ENCODE results near the gene UHRF2. TPM values are rescaled to one million over a fixed set of nuclear protein-coding genes. Genes with fewer than 3 reads are reported as not detected.
"Not testable (repeated sequence)": the region's sequence is repeated elsewhere in the genome, so short reads cannot be mapped to it uniquely, and the experiment has no call there.

UHRF2 gene
- total and polyA plus RNA-seq, 2 donors from 2014 or later: 14.2 to 45.1 TPM

DNA sequence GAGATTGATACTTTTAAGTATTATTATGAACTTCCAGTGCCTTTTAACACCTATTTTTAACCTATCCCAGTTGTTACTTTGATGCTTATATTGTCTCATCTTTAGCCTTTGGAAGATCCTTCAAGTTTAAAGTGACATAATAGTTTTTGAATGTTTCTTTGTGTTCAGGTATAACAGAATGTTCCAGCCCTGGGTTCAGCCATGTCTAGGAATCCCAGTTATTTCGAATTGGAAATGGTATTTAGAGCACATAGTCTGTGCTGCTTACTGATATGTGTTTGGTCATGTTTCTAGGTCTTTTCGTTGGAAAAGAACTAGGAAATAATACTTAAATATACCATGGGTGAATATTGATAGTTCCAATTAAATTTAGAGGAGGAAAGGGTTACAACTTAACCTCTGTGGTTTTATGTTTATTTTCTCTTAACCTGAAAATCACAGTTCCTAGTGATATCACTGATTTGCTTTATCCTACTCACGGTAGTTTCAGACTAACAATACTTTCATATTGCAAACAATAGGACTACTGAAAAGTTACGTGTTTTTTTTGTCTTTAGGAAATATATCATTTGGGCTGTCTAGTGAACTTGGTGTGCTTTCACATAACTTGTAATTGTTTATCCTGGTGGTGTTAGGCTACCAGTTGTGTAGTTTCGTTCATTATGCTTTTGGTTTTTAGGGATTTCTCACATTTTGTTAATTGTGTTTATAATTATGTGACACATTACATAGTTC, 37.8 kb downstream of the UHRF2 start:
- H3K36me3 ChIP-seq (ENCODE audit: control insufficient read depth in 2 of 3, insufficient read depth in 3 of 3, low read length in 3 of 3): no peaks in the 10 kb centered on the region
- no peak overlapping the region for H3K4me3 ChIP-seq (ENCODE audit: low read length in 3 of 3)
- no peak for FAIRE-seq
- no peak overlapping the region for H3K27ac ChIP-seq (ENCODE audit: low read depth in 2 of 2, low read length in 2 of 2)
- no peak for DNase-seq
- no peak overlapping the region for H3K9ac ChIP-seq (ENCODE audit: low read length in 3 of 3)
- H3K4me1 ChIP-seq (ENCODE audit: control insufficient read depth in 2 of 3, insufficient read depth in 2 of 3, low read depth in 1 of 3, low read length in 3 of 3): peaks cover 0 to 12% (median 5%) of the 10 kb centered on the region in 3 donors
- intact Hi-C loops (cut with DNase I): no loop called here
- TF ChIP-seq, protein P1, sequence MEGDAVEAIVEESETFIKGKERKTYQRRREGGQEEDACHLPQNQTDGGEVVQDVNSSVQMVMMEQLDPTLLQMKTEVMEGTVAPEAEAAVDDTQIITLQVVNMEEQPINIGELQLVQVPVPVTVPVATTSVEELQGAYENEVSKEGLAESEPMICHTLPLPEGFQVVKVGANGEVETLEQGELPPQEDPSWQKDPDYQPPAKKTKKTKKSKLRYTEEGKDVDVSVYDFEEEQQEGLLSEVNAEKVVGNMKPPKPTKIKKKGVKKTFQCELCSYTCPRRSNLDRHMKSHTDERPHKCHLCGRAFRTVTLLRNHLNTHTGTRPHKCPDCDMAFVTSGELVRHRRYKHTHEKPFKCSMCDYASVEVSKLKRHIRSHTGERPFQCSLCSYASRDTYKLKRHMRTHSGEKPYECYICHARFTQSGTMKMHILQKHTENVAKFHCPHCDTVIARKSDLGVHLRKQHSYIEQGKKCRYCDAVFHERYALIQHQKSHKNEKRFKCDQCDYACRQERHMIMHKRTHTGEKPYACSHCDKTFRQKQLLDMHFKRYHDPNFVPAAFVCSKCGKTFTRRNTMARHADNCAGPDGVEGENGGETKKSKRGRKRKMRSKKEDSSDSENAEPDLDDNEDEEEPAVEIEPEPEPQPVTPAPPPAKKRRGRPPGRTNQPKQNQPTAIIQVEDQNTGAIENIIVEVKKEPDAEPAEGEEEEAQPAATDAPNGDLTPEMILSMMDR (IDR thresholded peaks at IDR 0.05; ENCODE audit: borderline replicate concordance, extremely low read depth, insufficient read depth): no peak
- no peaks in the 10 kb centered on the region for H3K9me3 ChIP-seq (ENCODE audit: control insufficient read depth in 2 of 3, insufficient read depth in 1 of 3, low read length in 3 of 3)
- H3K27me3 ChIP-seq (ENCODE audit: control insufficient read depth, insufficient read depth, low read length): no peaks in the 10 kb centered on the region

DNA sequence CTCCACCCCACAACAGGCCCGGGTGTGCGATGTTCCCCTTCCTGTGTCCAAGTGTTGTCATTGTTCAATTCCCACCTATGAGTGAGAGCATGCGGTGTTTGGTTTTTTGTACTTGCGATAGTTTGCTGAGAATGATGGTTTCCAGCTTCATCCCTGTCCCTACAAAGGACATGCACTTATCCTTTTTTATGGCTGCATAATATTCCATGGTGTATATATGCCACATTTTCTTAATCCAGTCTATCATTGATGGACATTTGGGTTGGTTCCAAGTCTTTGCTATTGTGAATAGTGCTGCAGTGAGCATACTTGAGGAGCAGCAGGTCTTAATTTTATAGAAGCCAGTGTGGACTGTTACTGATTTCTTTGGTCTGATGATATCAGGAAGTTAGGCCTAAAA, 42.3 kb downstream of the UHRF2 start:
- DNase-seq; intact Hi-C loops (cut with DNase I); H3K27ac ChIP-seq (ENCODE audit: low read depth in 2 of 2, low read length in 2 of 2); H3K9ac ChIP-seq (ENCODE audit: low read length in 3 of 3); H3K9me3 ChIP-seq (ENCODE audit: control insufficient read depth in 2 of 3, insufficient read depth in 1 of 3, low read length in 3 of 3); H3K36me3 ChIP-seq (ENCODE audit: control insufficient read depth in 2 of 3, insufficient read depth in 3 of 3, low read length in 3 of 3); H3K27me3 ChIP-seq (ENCODE audit: control insufficient read depth, insufficient read depth, low read length); FAIRE-seq; H3K4me1 ChIP-seq (ENCODE audit: control insufficient read depth in 2 of 3, insufficient read depth in 2 of 3, low read depth in 1 of 3, low read length in 3 of 3); H3K4me3 ChIP-seq (ENCODE audit: low read length in 3 of 3): not testable (repeated sequence)

DNA sequence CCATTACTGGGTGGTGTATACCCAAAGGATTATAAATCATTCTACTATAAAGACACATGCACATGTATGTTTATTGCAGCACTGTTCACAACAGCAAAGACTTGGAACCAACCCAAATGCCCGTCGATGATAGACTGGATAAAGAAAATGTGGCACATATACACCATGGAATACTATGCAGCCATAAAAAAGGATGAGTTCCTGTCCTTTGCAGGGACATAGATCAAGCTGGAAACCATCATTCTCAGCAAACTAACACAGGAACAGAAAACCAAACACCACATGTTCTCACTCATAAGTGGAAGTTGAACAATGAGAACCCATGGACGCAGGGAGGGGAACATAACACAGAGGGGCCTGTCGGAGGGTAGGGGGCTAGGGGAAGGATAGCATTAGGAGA, 45.7 kb downstream of the UHRF2 start:
- H3K4me3 ChIP-seq (ENCODE audit: low read length in 3 of 3); H3K36me3 ChIP-seq (ENCODE audit: control insufficient read depth in 2 of 3, insufficient read depth in 3 of 3, low read length in 3 of 3); H3K9me3 ChIP-seq (ENCODE audit: control insufficient read depth in 2 of 3, insufficient read depth in 1 of 3, low read length in 3 of 3); H3K27me3 ChIP-seq (ENCODE audit: control insufficient read depth, insufficient read depth, low read length); DNase-seq; H3K4me1 ChIP-seq (ENCODE audit: control insufficient read depth in 2 of 3, insufficient read depth in 2 of 3, low read depth in 1 of 3, low read length in 3 of 3); H3K27ac ChIP-seq (ENCODE audit: low read depth in 2 of 2, low read length in 2 of 2); H3K9ac ChIP-seq (ENCODE audit: low read length in 3 of 3); intact Hi-C loops (cut with DNase I); FAIRE-seq: not testable (repeated sequence)

DNA sequence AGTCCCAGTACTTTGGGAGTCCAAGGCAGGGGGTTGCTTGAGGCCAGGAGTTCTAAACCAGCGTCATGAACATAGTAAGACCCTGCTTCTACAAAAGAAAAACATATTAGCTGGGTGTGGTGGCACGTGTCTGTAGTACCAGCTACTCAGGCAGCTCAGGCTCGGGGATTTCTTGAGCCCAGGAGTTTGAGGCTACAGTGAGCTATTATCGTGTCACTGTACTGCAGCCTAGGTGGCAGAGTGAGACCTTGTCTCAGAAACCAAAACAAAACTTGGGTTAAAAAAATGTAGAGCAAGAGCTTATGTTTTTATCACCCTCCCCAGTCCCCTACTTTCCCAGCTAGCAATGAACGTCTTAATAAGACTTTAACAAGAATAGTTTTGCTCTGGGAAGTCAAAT, 46.7 kb downstream of the UHRF2 start:
- H3K27ac ChIP-seq (ENCODE audit: low read depth in 2 of 2, low read length in 2 of 2): no peak overlapping the region
- DNase-seq (no peak), FAIRE-seq (no peak)
- no peaks in the 10 kb centered on the region for H3K4me1 ChIP-seq (ENCODE audit: control insufficient read depth in 2 of 3, insufficient read depth in 2 of 3, low read depth in 1 of 3, low read length in 3 of 3)
- TF ChIP-seq, protein P1 (IDR thresholded peaks at IDR 0.05; ENCODE audit: borderline replicate concordance, extremely low read depth, insufficient read depth): no peak
- H3K36me3 ChIP-seq (ENCODE audit: control insufficient read depth in 2 of 3, insufficient read depth in 3 of 3, low read length in 3 of 3): no peaks in the 10 kb centered on the region
- H3K27me3 ChIP-seq (ENCODE audit: control insufficient read depth, insufficient read depth, low read length): no peaks in the 10 kb centered on the region
- no peak overlapping the region for H3K4me3 ChIP-seq (ENCODE audit: low read length in 3 of 3)
- no peaks in the 10 kb centered on the region for H3K9me3 ChIP-seq (ENCODE audit: control insufficient read depth in 2 of 3, insufficient read depth in 1 of 3, low read length in 3 of 3)
- intact Hi-C loops (cut with DNase I): no loop called here
- H3K9ac ChIP-seq (ENCODE audit: low read length in 3 of 3): no peak overlapping the region

Data from kidney (tissue), 14 donors.